Left forelimb (tissue), 1 donor: ENCODE results near the gene SAP30L.

Source experiments
- DNase-seq: peaks from one replicate; pipeline ENCODE4 v3.0.0-alpha.2; 2018; ENCODE audit warnings: low spot score

SAP30L gene

GRCh38 chr5:154509784-154510555 is 64.2 kb downstream of the SAP30L start:
- DNase-seq = no peak
